Epidermal melanocyte (primary cell): ENCODE data around the gene HINT1.
"Not testable (repeated sequence)": the region's sequence is repeated elsewhere in the genome, so short reads cannot be mapped to it uniquely, and the experiment has no call there.

Source experiments
- DNase-seq: peaks from one replicate; pipeline ENCODE4 v3.0.0; 2011; ENCODE audit warnings: low spot score; ENCODE audit not compliant: insufficient read length

The HINT1 gene

DNA sequence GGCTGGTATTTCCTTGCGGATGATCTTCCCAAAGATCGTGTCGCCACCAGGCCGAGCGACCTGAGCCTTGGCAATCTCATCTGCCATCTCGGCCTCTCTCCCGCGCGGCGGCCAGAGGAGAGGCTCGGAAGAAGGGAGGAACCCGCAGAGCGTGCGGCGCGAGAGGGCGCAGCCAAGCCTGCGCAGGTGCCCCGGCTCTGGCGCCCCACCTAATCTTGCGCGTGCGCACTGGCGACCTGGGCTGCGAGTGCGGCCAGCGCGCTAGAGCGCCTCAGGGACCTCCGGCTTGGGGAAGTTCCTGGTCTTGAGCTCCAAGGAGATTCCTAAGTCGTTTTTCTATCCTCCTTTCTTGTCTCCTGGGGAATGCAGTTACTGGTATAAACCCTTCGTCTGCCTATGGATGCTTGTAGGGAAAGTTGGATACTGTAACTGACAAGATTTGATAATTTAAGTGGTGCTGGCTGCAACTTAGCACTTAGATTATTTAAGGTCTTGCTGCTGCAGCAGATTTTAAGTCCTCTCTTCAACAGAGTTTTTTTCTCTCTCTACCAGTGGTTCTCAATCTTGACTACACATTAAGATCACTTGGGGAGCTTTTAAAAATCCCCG lies at the start of gene HINT1:
HINT1 (minus strand) TSS at position 138 of the 609 bp plus-strand sequence; CDS start at position 87, 51 bp downstream.
- DNase-seq = peak; percentile 87

DNA sequence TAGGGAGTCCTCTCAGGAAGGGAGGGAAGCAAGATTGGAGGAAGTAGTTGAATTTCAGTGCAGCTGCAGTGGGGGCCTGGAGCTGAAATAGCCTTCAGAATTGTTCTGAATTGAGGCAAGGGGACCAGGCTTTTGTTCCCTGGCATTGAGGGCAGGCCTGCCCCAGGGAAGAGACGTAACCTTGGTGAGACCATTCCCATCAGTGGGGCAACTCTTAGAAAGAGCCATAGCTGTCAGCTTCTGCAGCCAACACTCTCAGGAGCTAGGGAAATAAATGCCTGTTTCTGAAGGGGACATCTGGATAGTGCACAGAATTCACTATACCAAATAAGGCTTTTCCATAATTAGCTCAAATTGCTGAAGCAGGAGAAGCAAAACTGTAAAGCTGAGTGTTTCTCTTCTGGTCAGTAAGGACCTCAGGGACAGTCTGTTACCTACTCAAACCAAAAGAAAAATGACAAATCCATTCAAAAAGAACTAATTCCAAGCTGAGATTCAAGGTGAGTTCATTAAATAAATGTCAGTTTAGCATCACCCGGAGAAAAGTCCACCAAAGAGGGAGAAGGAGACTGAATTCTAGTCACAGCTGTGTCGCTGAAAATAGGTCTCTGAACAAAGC lies 49.7 kb upstream of the HINT1 start:
- DNase-seq = no peak

DNA sequence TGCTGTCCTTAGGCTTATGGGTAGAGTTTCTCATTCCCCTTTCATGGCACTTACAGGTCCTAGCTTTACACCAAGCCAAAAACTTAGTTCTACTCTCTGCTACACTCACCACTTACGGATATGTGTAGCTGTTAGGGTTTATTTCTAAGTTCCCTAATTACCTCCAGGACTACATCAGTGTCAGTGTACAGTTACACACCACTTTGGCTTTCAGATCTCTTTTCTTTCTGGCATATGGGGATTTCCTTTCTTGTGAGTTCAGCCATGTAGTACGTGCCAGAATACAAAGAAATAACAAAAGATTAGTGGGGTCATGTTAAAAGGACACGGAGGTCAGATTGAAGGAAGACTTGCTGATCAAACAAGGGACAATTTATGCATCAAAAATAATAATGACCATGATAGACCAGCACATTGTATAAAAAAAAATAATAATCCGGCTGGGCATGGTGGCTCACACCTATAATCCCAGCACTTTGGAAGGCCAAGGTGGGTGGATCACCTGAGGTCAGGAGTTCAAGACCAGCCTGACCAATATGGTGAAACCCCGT lies 47.5 kb upstream of the HINT1 start:
- no peak for DNase-seq

DNA sequence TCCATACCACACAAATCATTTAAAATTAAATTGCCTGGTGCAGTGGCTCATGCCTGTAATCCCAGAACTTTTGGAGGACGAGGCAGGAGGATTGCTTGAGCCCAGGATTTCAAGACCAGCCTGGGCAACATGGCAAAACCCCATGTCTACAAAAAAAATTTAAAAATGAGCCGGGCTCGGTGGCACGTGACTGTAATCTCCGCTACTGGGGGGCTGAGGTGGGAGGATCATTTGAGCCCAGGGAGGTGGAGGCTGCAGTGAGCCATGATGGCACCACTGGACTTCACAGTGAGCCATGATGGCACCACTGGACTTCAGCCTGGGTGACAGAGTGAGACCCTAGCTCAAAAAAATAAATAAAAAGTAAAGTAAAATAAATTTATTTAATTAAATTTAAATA lies 46.6 kb upstream of the HINT1 start:
- DNase-seq = no peak

- no peak for DNase-seq
Observed at GRCh38 chr5:131210151-131210510, 45.1 kb upstream of the HINT1 start.

DNA sequence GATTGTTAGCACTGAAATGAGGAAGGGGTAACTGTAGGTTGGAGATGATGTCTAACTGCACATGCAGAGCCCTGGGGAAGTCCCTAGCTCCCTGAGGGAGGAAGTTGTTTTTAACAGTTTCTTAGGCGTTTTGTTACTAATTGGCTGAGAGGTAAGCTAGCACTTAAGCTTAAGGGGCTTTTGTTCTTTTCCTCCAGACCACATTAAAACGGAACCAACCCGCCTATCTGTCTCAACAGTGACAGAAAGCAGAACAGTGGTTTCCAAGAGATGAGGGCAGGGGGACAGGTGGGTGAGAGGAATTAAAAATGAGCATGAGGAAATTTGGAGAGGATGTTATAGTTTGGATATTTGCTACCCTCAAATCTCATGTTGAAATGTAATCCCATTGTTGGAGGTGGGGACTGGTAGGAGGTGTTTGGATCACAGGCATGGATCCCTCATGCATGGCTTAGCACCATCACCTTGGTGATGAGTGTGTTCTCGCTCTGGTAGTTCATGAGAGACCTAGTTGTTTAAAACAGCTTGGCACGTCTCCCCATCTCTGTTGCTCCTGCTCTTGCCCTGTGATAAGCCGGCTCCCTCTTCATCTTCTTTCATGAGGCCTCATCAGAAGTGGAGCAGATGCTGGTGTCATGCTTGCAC lies 44.6 kb upstream of the HINT1 start:
- no peak for DNase-seq

- no peak for DNase-seq
Observed at GRCh38 chr5:131209175-131209505, 44.1 kb upstream of the HINT1 start.

DNA sequence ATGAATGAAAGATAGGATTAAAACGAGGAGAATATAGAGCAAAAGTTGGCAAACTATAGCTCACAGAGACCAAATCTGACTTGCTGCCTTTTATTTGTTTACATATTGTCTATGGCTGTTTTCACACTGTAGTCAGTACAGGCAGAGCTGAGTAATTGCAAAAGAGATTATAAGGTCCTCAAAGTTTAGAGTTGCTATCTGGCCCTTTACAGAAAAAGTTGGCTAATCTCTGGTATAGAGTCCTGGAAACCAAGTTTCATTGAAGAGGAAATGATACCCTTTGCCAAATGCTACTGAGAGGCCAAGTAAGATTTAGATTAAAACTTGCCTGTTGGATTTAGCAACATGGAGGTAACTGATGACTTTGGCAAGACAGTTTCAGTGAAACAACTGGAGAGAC lies 41.7 kb upstream of the HINT1 start:
- no peak for DNase-seq

- no peak for DNase-seq
Observed at GRCh38 chr5:131206061-131206460, 41.0 kb upstream of the HINT1 start.

DNA sequence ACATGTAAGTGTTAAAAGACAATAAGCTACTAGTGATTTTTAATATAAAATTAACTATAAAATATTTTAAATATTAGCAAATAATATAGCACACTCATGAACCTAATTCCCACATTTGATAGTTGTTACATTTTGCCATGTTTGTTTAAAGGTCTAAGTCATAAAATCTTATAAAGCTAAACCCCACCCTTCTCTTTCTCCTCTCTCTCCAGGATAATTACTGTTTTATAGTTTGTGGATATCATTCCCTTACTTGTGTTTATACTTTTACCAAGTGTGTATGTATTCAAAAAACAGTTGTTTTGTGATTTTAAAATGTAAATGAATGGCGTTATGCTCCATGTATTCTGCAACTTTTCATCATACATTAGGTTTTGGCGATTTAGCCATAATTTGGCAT lies 39.9 kb upstream of the HINT1 start:
- no peak for DNase-seq

GRCh38 chr5:131200560-131200959 lies 35.5 kb upstream of the HINT1 start:
- no peak for DNase-seq

GRCh38 chr5:131198625-131199024 lies 33.6 kb upstream of the HINT1 start:
- DNase-seq = no peak

DNA sequence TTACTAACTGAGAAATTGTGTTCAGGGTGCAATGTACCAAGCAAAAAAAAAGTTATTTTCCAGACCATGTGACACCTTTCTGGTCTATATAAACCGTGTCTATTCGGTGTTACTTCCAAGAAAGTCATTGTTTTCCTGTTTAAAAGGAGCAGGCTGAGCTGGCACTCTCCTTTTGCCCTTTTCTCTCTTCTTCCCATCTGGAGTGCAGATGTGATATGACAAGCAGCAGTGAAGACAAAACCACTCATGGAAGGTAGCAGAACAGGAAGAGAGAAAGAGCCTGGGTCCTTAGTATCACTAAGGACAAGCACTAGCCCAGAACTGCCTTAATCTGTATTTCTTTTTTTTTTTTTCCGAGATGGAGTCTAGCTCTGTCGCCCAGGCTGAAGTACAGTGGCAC lies 31.3 kb upstream of the HINT1 start:
- no peak for DNase-seq

GRCh38 chr5:131195696-131196095 lies 30.6 kb upstream of the HINT1 start:
- no peak for DNase-seq

- DNase-seq = no peak
Observed at GRCh38 chr5:131194725-131195124, 29.7 kb upstream of the HINT1 start.

DNA sequence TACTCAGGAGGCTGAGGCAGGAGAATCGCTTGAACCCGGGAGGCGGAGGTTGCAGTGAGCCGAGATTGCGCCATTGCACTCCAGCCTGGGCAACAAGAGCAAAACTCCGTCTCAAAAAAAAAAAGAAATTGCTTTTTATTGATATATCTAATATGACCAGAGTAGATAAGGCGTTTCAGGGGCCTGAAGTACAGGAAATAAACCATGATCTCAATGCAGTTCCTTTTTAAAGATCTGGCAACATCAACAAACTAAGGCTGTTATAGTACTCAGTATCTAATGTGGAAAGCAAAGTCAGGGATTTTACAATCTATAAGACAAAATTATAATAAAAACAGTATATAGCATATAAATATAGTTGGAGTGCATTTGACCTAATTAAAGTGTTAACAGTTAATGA lies 28.8 kb upstream of the HINT1 start:
- DNase-seq = not testable (repeated sequence)

DNA sequence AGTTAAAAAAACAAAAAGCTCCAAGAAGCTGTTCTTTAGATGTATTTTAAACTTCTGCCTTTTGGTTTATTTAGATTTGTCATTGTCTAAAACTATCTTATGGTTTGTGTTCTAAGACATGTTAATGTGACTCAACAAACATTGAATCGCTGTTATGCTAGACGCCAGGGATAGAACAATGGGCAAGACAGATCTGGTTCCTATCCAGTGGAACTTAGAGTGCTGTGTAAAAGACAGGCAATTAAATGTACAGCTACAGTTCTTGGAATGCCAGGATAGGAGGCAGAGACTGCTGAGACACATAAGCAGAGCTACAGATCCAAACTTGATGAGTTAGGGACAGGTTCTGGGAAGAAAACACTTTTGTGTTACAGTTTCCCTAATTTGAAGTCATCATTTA lies 28.1 kb upstream of the HINT1 start:
- no peak for DNase-seq

DNA sequence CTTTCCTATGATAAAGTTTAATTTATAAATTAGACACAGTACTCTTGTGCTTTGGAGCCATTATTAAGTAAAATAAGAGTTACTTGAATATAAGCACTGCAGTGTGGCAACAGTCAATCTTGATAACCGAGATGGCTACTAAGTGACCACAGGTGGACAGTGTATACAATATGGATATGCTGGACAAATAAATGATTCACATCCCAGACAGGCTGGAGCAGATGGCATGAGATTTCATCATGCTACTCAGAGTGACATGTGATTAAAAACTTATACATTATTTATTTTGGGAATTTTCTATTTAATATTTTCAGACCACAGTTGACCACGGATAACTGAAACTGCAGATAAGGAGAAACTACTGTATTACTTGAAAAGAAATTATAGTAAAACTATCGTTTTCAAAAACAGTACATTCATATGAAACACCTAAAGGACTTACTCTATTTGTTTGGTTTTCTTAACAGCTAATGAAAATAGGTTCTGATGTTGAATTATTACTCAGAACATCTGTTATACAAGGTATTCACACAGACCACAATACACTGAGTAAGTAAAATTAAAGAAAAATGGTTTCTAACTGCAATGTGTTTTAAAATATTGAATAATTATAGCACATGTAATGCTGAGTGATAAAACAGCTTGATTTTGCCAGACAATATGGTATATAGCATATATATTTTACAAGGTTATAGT lies 21.7 kb upstream of the HINT1 start:
- DNase-seq = no peak

DNA sequence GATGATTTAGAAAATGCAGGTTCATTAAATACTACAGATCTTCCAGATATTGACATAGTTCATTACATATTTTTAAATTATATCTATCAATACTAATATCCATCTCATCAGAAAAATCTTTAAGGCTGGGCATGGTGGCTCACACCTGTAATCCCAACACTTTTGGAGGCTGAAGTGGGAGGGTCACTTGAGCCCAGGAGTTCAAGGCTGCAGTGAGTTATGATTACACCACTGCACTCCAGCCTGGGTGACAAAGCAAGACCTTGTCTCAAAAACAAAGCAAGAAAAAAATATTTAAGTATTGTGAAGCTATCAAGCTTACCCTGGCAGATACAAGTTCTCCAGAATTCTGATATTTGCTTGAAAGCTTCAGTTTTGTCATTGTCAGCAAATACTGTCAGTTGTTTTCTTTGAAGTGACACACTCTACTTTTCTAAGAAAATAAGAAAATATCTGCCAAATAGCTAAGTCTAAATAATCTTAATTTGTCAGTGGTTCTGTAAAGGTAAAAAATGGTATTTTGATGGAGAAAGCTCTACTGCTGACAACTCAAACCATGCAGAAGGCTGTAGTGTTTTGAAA lies 20.6 kb upstream of the HINT1 start:
- DNase-seq = no peak

DNA sequence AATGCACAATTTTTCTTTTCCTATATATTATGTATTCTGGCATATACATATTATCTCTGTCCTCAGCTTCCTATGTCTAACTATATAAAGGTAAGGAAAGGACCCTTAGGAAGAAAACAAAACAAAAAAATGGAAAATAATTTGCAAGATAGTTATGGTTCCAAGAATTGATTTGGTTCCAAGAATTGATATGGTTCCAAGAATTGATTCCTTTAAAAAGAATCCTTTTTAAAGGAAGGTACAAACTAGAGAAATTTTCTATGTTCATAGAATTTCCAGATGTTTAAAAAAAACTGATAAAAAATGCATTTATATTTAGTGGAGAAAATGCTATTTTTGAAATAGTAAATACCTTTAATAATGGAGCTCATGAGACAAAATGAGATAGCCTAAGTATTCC lies 17.8 kb upstream of the HINT1 start:
- DNase-seq = no peak

- DNase-seq = no peak
Observed at GRCh38 chr5:131180407-131180806, 15.4 kb upstream of the HINT1 start.

GRCh38 chr5:131171276-131171810 lies 6.3 kb upstream of the HINT1 start:
- no peak for DNase-seq
